Ovary (tissue), 9 donors: ENCODE results near the gene SFTA2. TPM values are rescaled to one million over a fixed set of nuclear protein-coding genes. Genes with fewer than 3 reads are reported as not detected.

Experiments
- DNase-seq, 5 donors: peaks; one replicate each; pipeline ENCODE4 v3.0.0-alpha.2; 2019 to 2020
- H3K27ac ChIP-seq, 2 donors: fragments of 200-600 bp; one replicate each; pipeline versions ENCODE4 v1.5.1 to v1.8.0; 2019 to 2022
- H3K27me3 ChIP-seq: fragments of 200-600 bp; one replicate; pipeline ENCODE4 v1.8.0; 2022
- H3K36me3 ChIP-seq: fragments of 200-600 bp; sonication (generic); one replicate; pipeline ENCODE4 v1.5.1; 2019
- H3K4me1 ChIP-seq: one replicate; pipeline ENCODE4 v1.8.1; 2013; ENCODE audit warnings: mild to moderate bottlenecking, moderate library complexity; ENCODE audit not compliant: insufficient read depth
- H3K4me3 ChIP-seq: fragments of 200-600 bp; sonication (generic); one replicate; pipeline ENCODE4 v1.5.1; 2017
- H3K9me3 ChIP-seq, 2 donors: fragments of 200-600 bp in 1 of 2; sonication (generic) in 1 of 2; one replicate each; pipeline versions ENCODE4 v1.5.1 to v1.8.1; 2013 to 2019; ENCODE audit warnings: mild to moderate bottlenecking in 1 of 2, moderate library complexity in 1 of 2
- CTCF ChIP-seq, 3 donors: fragments of 450-650 bp in 2 of 3; fragments of 200-600 bp in 1 of 3; IDR thresholded peaks; one replicate each; pipeline versions ENCODE4 v1.5.1 to v1.8.0; 2016 to 2022; ENCODE audit warnings: antibody characterized with exemption in 3 of 3, mild to moderate bottlenecking in 1 of 3
- EP300 ChIP-seq: sonication (generic); formaldehyde crosslinking; IDR thresholded peaks from one replicate; pipeline ENCODE4 v1.6.1; 2017; ENCODE audit warnings: antibody characterized with exemption
- POLR2A ChIP-seq: fragments of 450-650 bp; IDR thresholded peaks from one replicate; pipeline ENCODE4 v1.6.1; 2017; ENCODE audit warnings: antibody characterized with exemption, mild to moderate bottlenecking, moderate library complexity
- WGBS, 3 donors: extraction: QIAGEN DNeasy Blood & Tissue Kit in 1 of 3; methylation state at CpG; one replicate each; pipeline versions ENCODE4 v1.1.5 to v1.1.7; 2013 to 2017; 5-methylcytosine and 5-hydroxymethylcytosine counted together
- intact Hi-C, 4 donors: fragments of 100-400 bp; cut with DNase I; formaldehyde crosslinking; loops; one replicate each; pipeline versions ENCODE4 v1.11.0 to v1.15.1; 2022 to 2023
- polyA plus RNA-seq, 2 donors: library from polyadenylated mRNA; stranded (reverse); fragments of 200-250 nt in 1 of 2; fragments of 350-450 nt in 1 of 2; fragmentation: Illumina TruSeq in 1 of 2; extraction: RNeasy Lipid Tissue Mini Kit (QIAGEN cat#74804) in 1 of 2; gene quantifications; one replicate each; pipeline ENCODE4 v1.2.3, GENCODE V29; 2013 to 2014
- total RNA-seq, 7 donors: library from RNA; depleted of rRNA in 2 of 7; stranded (reverse); fragments of >200 nt in 2 of 7; fragmentation: NEBNext Ultra II Directional in 3 of 7; extraction: Animal tissue kit (Norgen Biotek cat#: 25700) in 3 of 7; gene quantifications; one replicate each; pipeline versions ENCODE4 v1.1.0 to v1.2.4, GENCODE V29; 2016 to 2023
- donor health status: DM: no; HTN: no; CAD: no; lungs with moderate emphysema.
- donor health status: DM: no; HTN: no; CAD: no.
- donor health status: Bipolar disorder and iron deficiency.
- donor health status: DM: yes; HTN: yes; CAD: no.
- donor health status: DM: no; HTN: no; CAD: no.
- donor health status: DM: yes; HTN: yes; CAD: no.

Gene SFTA2
- total and polyA plus RNA-seq, 9 donors, result 0.80 to 3.1 (median 0.82) TPM; not detected in 6

- H3K4me3 ChIP-seq, result no peak overlapping the region
- H3K36me3 ChIP-seq, result no peaks in the 10 kb centered on the region
- no peak overlapping the region for H3K27ac ChIP-seq
- WGBS, 3 donors, result 80 to 90% (median 89%) methylated on average over 2 of the region's 2 CpGs
- no peaks in the 10 kb centered on the region for H3K27me3 ChIP-seq
- no peaks in the 10 kb centered on the region for H3K9me3 ChIP-seq
- H3K4me1 ChIP-seq, result no peaks in the 10 kb centered on the region
- TF ChIP-seq CTCF (IDR thresholded peaks at IDR 0.05), result no peak
- TF ChIP-seq POLR2A, result no peak
- no peak for TF ChIP-seq EP300
- no peak for DNase-seq
- intact Hi-C loops, result no loop called here
Observed at GRCh38 chr6:30957716-30958115, 25.7 kb upstream of the SFTA2 start.

- DNase-seq, result peak; percentile 34 to 80 (median 63)
- Histone ChIP-seq H3K9me3 (no peaks in the 10 kb centered on the region), H3K27ac (no peak overlapping the region), H3K27me3 (no peaks in the 10 kb centered on the region), H3K4me1 (no peaks in the 10 kb centered on the region), H3K36me3 (no peaks in the 10 kb centered on the region), H3K4me3 (peak overlapping the region; percentile 30)
- intact Hi-C loops, result no loop called here
- WGBS, 3 donors, result 6 to 12% (median 7%) methylated on average over 41 to 46 of the region's 46 CpGs
- no peak for TF ChIP-seq POLR2A
- no peak for TF ChIP-seq EP300
- no peak for TF ChIP-seq CTCF (IDR thresholded peaks at IDR 0.05)
Observed at GRCh38 chr6:30955367-30956042, 23.5 kb upstream of the SFTA2 start.

- intact Hi-C loops, result no loop called here
- WGBS, 3 donors, result 60 to 71% (median 62%) methylated on average over 9 of the region's 9 CpGs
- no peak for TF ChIP-seq EP300
- no peak for TF ChIP-seq POLR2A
- no peak for TF ChIP-seq CTCF (IDR thresholded peaks at IDR 0.05)
- Histone ChIP-seq H3K4me3 (peak overlapping the region; percentile 30), H3K27ac (no peak overlapping the region), H3K4me1 (no peaks in the 10 kb centered on the region), H3K27me3 (no peaks in the 10 kb centered on the region), H3K9me3 (no peaks in the 10 kb centered on the region), H3K36me3 (no peaks in the 10 kb centered on the region)
- no peak for DNase-seq
Observed at GRCh38 chr6:30954631-30955366, 22.8 kb upstream of the SFTA2 start.

GRCh38 chr6:30951907-30952469, 20.0 kb upstream of the SFTA2 start:
- WGBS, 3 donors, result 81 to 87% (median 87%) methylated on average over 5 of the region's 5 CpGs
- Histone ChIP-seq H3K4me1 (no peaks in the 10 kb centered on the region), H3K27me3 (no peaks in the 10 kb centered on the region), H3K27ac (no peak overlapping the region), H3K4me3 (no peak overlapping the region), H3K36me3 (no peaks in the 10 kb centered on the region), H3K9me3 (no peaks in the 10 kb centered on the region)
- intact Hi-C loops, result no loop called here
- DNase-seq, result no peak
- TF ChIP-seq CTCF (IDR thresholded peaks at IDR 0.05) (no peak), EP300 (no peak), POLR2A (no peak)
